AML-193 (cell line): ENCODE results near the gene GNPAT.

Experiments
- DNase-seq, 2 experiments: peaks; one replicate each; lab custom pipeline; 2025; lab: John Stamatoyannopoulos, UW

GNPAT gene

GRCh38 chr1:231317306-231318014 lies 76.4 kb downstream of the GNPAT start:
- no peak for DNase-seq

- DNase-seq: no peak
These were observed 77.0 kb downstream of the GNPAT start for GRCh38 chr1:231318015-231318355.

- DNase-seq: no peak
These were observed 77.6 kb downstream of the GNPAT start for GRCh38 chr1:231318568-231318967.

GRCh38 chr1:231319080-231319479 lies 78.1 kb downstream of the GNPAT start:
- no peak for DNase-seq

DNA sequence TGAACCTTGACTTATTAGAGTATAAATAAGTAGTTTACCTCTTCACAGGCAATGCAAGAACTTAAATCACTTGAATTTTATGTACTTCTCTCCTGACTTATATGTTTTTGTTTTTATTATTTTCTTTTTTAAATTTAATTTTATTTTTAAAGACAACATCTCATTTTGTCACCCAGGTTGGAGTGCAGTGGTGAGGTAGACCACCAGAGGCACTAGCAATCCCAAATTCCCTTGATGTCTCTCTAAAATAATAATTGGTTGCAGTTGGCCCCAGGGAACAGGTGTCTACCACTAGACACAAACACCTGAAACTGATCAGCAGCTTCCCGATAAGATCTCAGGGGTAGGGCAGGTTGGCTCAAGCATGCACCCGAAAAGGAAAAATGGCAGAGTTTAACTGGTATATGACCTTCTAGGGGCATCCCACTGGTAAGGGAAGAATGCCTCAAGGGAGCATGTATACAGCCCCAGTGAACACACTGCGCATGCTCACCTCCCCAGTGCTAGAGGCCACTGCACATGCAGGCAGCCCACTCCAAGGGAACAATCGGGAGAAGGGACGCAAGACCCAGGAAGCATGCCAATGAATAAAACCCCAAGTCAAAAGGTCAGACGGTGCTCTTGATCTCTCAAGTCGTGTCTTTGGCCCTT lies 82.0 kb downstream of the GNPAT start:
- DNase-seq: no peak

GRCh38 chr1:231324660-231325059 lies 83.6 kb downstream of the GNPAT start:
- DNase-seq: no peak

- no peak for DNase-seq
These were observed 85.2 kb downstream of the GNPAT start for GRCh38 chr1:231326248-231326647.
